ENCODE results near the gene CNP.

Gene CNP

DNA sequence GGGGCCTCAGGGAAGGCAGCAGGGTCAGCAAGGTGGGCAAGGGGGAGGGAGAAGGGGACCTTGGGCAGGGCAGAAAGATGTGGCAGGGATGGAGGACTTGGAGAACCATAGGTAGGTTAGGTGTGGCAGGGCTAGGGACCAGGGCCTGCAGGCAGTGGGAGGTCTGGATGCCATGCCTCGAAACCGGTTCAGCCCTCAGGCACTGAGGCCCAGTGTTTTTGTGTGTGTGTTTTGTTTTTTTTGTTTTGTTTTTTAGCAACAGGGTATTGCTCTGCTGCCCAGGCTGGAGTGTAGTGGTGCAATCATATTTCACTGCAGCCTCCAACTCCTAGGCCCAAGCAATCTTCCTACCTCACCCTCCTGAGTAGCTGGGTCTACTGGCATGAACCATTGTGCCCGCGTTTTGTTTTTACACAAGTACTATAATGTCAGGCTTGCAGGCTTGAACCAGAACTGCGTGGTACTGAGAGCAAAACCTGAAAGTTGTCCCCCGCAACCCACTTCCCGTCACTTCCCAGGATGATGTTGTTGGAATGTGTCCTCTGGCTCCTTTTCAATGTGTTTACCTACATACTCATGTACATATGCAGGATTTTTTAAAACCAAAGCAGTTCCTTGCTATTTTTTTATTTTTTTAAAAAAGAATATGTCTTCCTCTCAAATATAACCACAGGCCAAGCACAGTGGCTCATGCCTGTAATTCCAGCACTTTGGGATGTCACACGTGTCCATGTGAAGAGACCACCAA lies 23.8 kb upstream of the CNP start:
- DNase-seq, result no peak

DNA sequence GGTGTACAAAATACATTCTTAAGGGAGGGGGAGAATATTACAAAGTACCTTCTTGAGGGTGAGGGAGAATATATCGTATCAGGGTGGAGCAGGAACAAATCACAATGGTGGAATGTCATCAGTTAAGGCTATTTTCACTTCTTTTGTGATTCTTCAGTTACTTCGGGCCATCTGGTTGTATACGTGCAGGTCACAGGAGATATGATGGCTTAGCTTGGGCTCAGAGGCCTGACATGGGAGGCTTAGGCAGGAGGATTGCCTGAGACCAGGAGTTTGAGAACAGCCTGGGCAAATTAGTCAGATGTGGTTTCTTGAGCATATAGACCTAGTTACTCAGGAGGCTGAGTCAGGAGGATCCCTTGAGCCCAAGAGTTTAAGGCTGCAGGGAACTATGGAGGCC lies 23.1 kb upstream of the CNP start:
- no peak for DNase-seq

DNA sequence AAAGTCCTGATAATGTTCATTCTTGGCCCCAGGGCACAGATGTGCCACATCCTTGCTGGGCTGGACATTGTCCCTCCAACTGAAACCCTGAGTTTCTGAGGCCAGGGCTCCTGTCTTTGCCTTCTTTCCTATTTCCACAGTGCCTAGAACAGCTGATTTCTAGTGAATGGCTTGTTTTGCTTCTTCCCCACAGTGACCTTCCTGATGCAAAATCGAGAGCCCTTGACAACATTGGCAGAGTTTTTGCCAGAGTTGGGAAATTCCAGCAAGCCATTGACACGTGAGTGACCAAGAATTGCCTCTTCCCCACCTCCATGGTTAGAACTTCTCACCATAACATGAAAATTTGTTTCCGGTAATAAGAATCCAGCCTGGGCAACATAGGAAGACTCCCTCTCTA lies 21.7 kb upstream of the CNP start:
- no peak for DNase-seq

DNA sequence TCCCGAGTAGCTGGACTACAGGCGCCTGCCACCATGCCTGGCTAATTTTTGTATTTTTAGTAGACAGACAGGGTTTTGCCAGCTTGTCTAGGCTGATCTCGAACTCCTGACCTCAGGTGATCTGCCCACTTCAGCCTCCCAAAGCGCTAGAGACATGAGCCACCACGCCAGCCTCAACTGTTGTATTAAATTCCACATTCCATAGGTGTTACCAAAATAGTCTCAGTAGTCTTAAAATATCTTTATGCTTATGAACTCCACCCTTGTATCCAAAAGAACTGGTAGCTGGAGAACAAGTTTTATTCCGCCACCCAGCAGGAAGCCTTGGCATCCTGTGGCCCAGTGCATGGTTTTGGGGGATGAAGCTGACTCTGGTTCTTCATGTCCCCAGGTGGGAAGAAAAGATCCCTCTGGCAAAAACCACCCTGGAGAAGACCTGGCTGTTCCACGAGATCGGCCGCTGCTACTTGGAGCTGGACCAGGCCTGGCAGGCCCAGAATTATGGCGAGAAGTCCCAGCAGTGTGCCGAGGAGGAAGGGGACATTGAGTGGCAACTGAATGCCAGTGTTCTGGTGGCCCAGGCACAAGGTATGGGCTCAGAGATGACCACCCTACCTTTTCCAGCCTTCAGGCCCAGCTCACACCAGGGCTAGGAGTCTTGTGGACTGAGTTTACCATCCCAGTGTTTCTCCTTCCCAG lies 17.7 kb upstream of the CNP start:
- DNase-seq, result no peak

- DNase-seq, result no peak
These were observed 10.1 kb upstream of the CNP start for GRCh38 chr17:41956522-41956921.

- DNase-seq, result no peak
These were observed 9.3 kb upstream of the CNP start for GRCh38 chr17:41957031-41957868.

- no peak for DNase-seq
These were observed 8.6 kb upstream of the CNP start for GRCh38 chr17:41957869-41958439.

GRCh38 chr17:41959030-41959335 lies 7.6 kb upstream of the CNP start:
- DNase-seq, result no peak

GRCh38 chr17:41959336-41960095 lies 7.1 kb upstream of the CNP start:
- no peak for DNase-seq

DNA sequence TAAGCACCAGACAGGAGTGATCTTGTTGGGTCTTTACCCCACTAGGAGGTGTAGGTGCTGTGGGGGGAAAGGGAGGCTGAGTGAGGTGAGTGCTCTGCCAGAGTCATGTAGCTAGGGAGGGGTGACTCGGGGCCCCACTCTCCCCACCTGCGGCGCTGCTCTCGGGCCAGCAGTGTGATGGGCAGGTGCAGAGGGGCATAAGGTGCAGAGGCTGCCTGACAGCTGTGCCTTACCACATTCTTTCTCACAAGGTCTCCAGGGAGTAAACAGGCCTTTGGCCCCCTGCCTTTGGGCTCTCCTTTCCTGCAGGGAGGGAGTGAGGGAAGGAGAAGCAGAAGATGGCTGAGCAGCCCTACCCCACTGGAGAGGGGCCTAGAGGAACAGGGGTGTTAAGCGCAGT lies 4.5 kb upstream of the CNP start:
- DNase-seq, result no peak

DNA sequence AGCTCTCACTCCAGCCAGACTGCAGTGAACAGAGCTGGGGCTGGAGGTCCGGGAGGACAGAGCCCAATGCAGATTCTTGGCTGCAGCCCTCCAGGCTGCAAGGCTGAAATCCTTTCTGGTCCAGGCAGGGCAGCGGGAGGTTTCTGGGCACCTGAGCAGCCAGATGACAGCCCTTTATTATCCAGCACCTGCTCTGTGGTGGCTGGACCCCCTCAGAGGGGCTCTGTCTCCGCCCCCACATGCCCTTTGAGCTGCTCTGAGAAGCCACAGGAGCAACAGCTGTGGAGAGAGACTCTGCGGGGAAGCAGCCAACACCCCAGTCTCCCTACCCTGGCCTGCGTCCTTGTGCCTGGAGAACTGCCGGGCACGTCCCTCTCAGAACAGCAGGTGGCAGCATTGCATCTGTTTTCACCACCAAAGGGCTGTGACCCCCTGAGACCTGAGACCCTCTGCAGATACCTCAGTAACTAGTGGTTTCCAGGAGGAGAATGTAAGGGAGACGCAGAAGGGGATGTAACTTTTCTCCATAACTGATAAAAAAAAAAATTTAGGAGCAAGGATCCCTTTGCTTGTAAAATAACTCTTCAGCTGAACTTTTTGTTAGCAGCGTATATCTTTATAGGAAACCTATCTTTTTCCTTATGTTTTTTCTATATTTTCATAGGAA lies 3.7 kb upstream of the CNP start:
- DNase-seq, result peak; percentile 59

- peak; percentile 59 for DNase-seq
These were observed 717 bp upstream of the CNP start for GRCh38 chr17:41965694-41966462.

DNA sequence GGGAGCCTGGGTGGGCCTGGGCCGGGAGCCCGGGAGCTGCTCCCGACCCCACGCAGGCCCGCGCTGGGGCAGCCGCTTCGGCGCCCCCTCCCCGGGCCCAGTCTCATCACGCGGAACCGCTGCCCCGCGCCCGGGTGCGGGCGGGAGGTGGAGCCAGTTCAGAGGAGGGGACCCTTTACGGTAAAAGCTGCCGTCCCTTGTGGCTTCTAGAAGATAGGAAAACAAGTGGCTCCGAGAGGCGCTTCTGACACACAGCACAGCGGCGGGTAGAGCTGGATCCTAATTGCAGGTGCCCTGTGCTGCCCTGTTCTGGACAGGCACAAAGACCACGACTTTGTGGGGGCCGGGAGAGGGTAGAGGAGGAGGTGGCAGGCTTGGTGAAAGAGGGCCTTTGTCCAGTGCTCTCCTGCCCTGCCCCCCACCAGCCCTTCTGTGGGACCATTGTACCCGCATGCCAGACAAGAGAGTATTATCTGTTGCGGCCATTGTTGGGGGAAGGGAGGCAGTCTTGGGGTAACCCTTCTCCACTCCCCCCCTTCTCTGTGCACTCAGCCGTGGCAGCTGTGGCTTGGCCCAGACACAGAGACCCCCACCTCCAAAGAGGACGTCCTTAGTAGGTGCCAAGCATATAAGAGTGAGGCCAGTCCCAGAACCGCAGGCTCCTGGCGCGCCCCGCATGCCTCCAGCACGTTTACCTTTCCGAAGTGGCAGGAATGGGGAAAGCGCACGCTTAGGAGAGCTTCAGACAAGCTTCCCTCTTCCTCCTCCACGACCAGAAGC lies 736 bp downstream of the CNP start:
- peak; percentile 35 for DNase-seq

DNA sequence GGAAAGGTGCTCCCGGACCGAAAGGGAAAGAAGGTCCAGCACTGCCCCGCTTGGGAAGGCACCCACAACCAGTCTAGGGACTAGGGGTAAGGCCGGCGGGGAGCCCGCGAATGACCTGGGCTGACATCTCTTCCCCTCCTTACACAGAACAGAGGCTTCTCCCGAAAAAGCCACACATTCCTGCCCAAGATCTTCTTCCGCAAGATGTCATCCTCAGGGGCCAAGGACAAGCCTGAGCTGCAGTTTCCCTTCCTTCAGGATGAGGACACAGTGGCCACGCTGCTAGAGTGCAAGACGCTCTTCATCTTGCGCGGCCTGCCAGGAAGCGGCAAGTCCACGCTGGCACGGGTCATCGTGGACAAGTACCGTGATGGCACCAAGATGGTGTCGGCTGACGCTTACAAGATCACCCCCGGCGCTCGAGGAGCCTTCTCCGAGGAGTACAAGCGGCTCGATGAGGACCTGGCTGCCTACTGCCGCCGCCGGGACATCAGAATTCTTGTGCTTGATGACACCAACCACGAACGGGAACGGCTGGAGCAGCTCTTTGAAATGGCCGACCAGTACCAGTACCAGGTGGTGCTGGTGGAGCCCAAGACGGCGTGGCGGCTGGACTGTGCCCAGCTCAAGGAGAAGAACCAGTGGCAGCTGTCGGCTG lies 1.5 kb downstream of the CNP start:
- DNase-seq, result no peak

- DNase-seq, result no peak
These were observed 2.1 kb downstream of the CNP start for GRCh38 chr17:41968676-41969075.

- DNase-seq, result no peak
These were observed 4.3 kb downstream of the CNP start for GRCh38 chr17:41970901-41971331.

DNA sequence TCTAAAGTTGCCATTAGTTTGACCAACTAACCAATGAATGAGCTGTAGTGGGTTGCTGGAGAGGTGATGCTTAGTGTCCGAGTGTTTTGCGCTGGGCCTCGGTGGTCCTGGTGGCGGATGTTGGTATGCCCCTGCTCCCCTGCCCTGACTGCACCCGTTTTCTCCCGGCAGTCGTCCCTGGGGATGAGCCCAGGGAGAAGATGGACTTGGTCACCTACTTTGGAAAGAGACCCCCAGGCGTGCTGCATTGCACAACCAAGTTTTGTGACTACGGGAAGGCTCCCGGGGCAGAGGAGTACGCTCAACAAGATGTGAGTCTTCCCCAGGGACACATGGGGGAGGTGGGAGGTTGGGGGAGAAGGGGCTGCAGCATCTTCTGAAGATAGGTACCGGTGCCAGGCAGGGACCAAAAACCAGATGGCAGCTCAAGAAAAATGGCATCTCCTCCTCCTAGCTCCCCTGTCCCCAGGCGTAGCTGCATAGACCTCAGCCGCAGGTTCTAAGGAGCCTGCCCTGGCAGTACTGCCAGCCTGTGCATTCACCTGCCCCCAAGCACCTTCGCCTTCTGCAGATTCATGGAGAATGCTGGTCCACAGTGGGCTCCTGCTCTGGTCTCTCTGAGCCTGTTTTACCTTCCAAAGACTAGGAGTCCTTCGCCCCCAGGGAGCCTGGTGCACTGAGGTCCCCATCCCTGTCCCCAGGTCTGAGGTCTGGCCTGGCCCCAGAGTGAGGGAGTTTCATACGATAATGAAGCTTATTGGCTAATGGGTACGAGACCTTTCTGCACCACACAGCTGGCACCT lies 5.3 kb downstream of the CNP start:
- no peak for DNase-seq

GRCh38 chr17:41972571-41973407 lies 6.2 kb downstream of the CNP start:
- DNase-seq, result no peak
